Ovary (tissue), 9 donors: ENCODE results near the gene FAR2. TPM values are rescaled to one million over a fixed set of nuclear protein-coding genes. Genes with fewer than 3 reads are reported as not detected.

ENCODE experiments used
- DNase-seq, 5 donors: peaks; one replicate each; pipeline ENCODE4 v3.0.0-alpha.2; 2019 to 2020
- H3K27ac ChIP-seq, 2 donors: fragments of 200-600 bp; one replicate each; pipeline versions ENCODE4 v1.5.1 to v1.8.0; 2019 to 2022
- H3K27me3 ChIP-seq: fragments of 200-600 bp; one replicate; pipeline ENCODE4 v1.8.0; 2022
- H3K36me3 ChIP-seq: fragments of 200-600 bp; sonication (generic); one replicate; pipeline ENCODE4 v1.5.1; 2019
- H3K4me1 ChIP-seq: one replicate; pipeline ENCODE4 v1.8.1; 2013; ENCODE audit warnings: mild to moderate bottlenecking, moderate library complexity; ENCODE audit not compliant: insufficient read depth
- H3K4me3 ChIP-seq: fragments of 200-600 bp; sonication (generic); one replicate; pipeline ENCODE4 v1.5.1; 2017
- H3K9me3 ChIP-seq, 2 donors: fragments of 200-600 bp in 1 of 2; sonication (generic) in 1 of 2; one replicate each; pipeline versions ENCODE4 v1.5.1 to v1.8.1; 2013 to 2019; ENCODE audit warnings: mild to moderate bottlenecking in 1 of 2, moderate library complexity in 1 of 2
- CTCF ChIP-seq, 3 donors: fragments of 450-650 bp in 2 of 3; fragments of 200-600 bp in 1 of 3; IDR thresholded peaks; one replicate each; pipeline versions ENCODE4 v1.5.1 to v1.8.0; 2016 to 2022; ENCODE audit warnings: antibody characterized with exemption in 3 of 3, mild to moderate bottlenecking in 1 of 3
- EP300 ChIP-seq: sonication (generic); formaldehyde crosslinking; IDR thresholded peaks from one replicate; pipeline ENCODE4 v1.6.1; 2017; ENCODE audit warnings: antibody characterized with exemption
- POLR2A ChIP-seq: fragments of 450-650 bp; IDR thresholded peaks from one replicate; pipeline ENCODE4 v1.6.1; 2017; ENCODE audit warnings: antibody characterized with exemption, mild to moderate bottlenecking, moderate library complexity
- WGBS, 3 donors: extraction: QIAGEN DNeasy Blood & Tissue Kit in 1 of 3; methylation state at CpG; one replicate each; pipeline versions ENCODE4 v1.1.5 to v1.1.7; 2013 to 2017; 5-methylcytosine and 5-hydroxymethylcytosine counted together
- intact Hi-C, 4 donors: fragments of 100-400 bp; cut with DNase I; formaldehyde crosslinking; loops; one replicate each; pipeline versions ENCODE4 v1.11.0 to v1.15.1; 2022 to 2023
- polyA plus RNA-seq, 2 donors: library from polyadenylated mRNA; stranded (reverse); fragments of 200-250 nt in 1 of 2; fragments of 350-450 nt in 1 of 2; fragmentation: Illumina TruSeq in 1 of 2; extraction: RNeasy Lipid Tissue Mini Kit (QIAGEN cat#74804) in 1 of 2; gene quantifications; one replicate each; pipeline ENCODE4 v1.2.3, GENCODE V29; 2013 to 2014
- total RNA-seq, 7 donors: library from RNA; depleted of rRNA in 2 of 7; stranded (reverse); fragments of >200 nt in 2 of 7; fragmentation: NEBNext Ultra II Directional in 3 of 7; extraction: Animal tissue kit (Norgen Biotek cat#: 25700) in 3 of 7; gene quantifications; one replicate each; pipeline versions ENCODE4 v1.1.0 to v1.2.4, GENCODE V29; 2016 to 2023
- donor health status: DM: no; HTN: no; CAD: no; lungs with moderate emphysema.
- donor health status: DM: no; HTN: no; CAD: no.
- donor health status: Bipolar disorder and iron deficiency.
- donor health status: DM: yes; HTN: yes; CAD: no.
- donor health status: DM: no; HTN: no; CAD: no.
- donor health status: DM: yes; HTN: yes; CAD: no.

The FAR2 gene
- total and polyA plus RNA-seq, 9 donors: 0.41 to 5.3 (median 1.5) TPM

GRCh38 chr12:29208936-29209701 is 60.0 kb downstream of the FAR2 start:
- intact Hi-C loops: no loop called here
- TF ChIP-seq EP300 (no peak), POLR2A (no peak), CTCF (IDR thresholded peaks at IDR 0.05) (no peak)
- 60 to 70% (median 62%) methylated on average over 3 of the region's 3 CpGs for WGBS, 3 donors

GRCh38 chr12:29211696-29212095 is 62.6 kb downstream of the FAR2 start:
- no peaks in the 10 kb centered on the region for H3K9me3 ChIP-seq
- H3K4me1 ChIP-seq: no peaks in the 10 kb centered on the region
- 61 to 77% (median 67%) methylated on average over 2 of the region's 2 CpGs for WGBS, 3 donors
- H3K27me3 ChIP-seq: no peaks in the 10 kb centered on the region
- DNase-seq: no peak
- intact Hi-C loops: no loop called here
- no peak for TF ChIP-seq EP300
- H3K4me3 ChIP-seq: no peak overlapping the region
- H3K36me3 ChIP-seq: no peaks in the 10 kb centered on the region
- H3K27ac ChIP-seq: no peak overlapping the region

More at GRCh38 chr12:29208936-29209701, 60.0 kb downstream of the FAR2 start:
- Histone ChIP-seq H3K36me3 (no peaks in the 10 kb centered on the region), H3K4me3 (no peak overlapping the region), H3K4me1 (no peaks in the 10 kb centered on the region), H3K27ac (no peak overlapping the region), H3K9me3 (no peaks in the 10 kb centered on the region), H3K27me3 (no peaks in the 10 kb centered on the region)
- no peak for DNase-seq

- 35 to 50% (median 40%) methylated on average over 4 of the region's 4 CpGs for WGBS, 3 donors
- Histone ChIP-seq H3K36me3 (no peaks in the 10 kb centered on the region), H3K4me3 (no peak overlapping the region), H3K27ac (no peak overlapping the region), H3K27me3 (no peaks in the 10 kb centered on the region), H3K9me3 (no peaks in the 10 kb centered on the region), H3K4me1 (no peaks in the 10 kb centered on the region)
- DNase-seq: no peak
- intact Hi-C loops: no loop called here
- no peak for TF ChIP-seq EP300
- no peak for TF ChIP-seq POLR2A
- no peak for TF ChIP-seq CTCF (IDR thresholded peaks at IDR 0.05)
Measured at GRCh38 chr12:29212682-29213403, 63.8 kb downstream of the FAR2 start.

- Histone ChIP-seq H3K27me3 (no peaks in the 10 kb centered on the region), H3K27ac (no peak overlapping the region), H3K4me1 (no peaks in the 10 kb centered on the region), H3K36me3 (no peaks in the 10 kb centered on the region), H3K9me3 (no peaks in the 10 kb centered on the region), H3K4me3 (no peak overlapping the region)
- intact Hi-C loops: no loop called here
- WGBS, 3 donors: 80 to 86% (median 81%) methylated on average over 2 of the region's 2 CpGs
- no peak for DNase-seq
- TF ChIP-seq POLR2A (no peak), CTCF (IDR thresholded peaks at IDR 0.05) (no peak), EP300 (no peak)
Measured at GRCh38 chr12:29216266-29216665, 67.2 kb downstream of the FAR2 start.
